HS-27A (cell line): ENCODE measurements around the gene NRG3.

Experiments used
- DNase-seq: peaks from one replicate; pipeline ENCODE4 v3.0.0-alpha.2; 2012; ENCODE audit warnings: low read depth, missing footprints

The NRG3 gene

DNA sequence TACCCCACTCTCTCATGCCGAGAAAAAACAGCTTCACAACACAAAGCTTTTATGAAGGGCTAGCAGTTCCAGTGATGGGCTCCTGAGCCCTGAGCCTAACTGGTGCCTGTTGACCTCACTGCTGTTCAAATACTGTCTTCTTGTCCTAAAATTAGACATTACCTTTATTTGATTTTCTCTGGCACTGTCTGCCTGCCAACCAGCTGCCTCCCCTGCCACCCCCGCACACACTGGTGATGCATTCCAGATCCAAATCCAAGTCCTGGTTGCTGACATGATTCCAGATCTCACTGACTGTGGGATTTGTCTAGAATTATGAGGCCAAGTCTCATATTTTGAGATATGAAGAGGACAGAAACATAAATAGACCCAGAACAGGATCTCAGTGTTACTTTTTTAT, 816.2 kb downstream of the NRG3 start:
- DNase-seq, result no peak

DNA sequence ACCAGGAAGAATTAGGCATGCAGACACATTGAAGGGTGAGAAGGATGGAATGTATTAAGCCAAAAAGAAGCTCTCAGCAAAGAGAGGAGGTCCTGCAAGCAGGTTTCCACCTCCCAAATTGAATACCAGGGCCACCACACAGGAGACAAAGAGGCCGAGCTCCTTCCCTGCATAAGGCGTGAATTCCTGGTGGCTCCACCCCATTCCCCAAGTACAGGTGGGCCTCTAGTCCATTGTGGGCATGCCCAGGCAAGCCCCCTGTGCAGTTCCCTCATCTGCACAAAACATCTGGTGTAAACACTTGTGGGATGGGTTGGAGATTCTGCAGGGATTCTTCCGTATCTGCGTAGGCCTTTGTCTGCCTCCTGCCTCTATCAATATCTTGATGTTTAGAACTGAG, 817.5 kb downstream of the NRG3 start:
- no peak for DNase-seq

DNA sequence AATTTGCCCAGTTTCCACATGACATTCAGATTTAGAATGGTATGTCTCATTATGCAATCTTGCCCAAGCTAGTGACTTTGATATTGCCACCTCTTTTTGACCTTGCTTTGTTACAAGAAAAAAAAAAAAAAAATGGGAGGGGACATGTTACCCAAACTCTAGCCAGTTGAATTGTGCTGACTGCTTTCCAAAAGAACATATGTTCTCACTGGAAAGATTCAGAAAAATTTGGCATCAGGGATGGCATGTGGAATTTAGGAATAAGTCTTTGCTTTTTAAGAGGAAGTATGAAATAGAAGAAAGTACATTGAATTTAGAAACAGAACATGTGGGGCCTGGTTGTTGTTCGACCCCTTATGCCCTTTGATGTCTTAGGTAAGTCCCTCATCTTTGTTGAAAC, 846.8 kb downstream of the NRG3 start:
- DNase-seq, result no peak

DNA sequence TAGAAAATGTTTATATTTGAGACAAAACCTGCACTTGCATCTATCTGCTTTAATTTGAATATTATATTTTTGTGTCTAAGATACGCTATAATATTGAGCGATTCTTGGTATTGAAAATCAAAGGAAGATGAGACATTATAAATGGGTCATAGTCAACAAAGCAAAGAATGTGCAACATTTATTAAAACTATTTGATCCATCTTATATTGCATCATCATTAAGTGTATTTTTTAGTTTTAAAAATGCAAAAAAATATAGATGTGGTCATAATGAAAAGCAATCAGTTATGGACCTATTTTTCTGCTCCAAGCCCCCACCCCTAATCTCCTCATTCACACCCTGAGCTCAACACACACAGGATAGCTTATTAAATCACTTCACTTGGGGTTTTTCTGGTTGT, 847.3 kb downstream of the NRG3 start:
- DNase-seq, result no peak

GRCh38 chr10:82736305-82736704, 861.3 kb downstream of the NRG3 start:
- no peak for DNase-seq

- DNase-seq, result no peak
Observed at GRCh38 chr10:82737549-82737948, 862.6 kb downstream of the NRG3 start.

GRCh38 chr10:82738592-82738991, 863.6 kb downstream of the NRG3 start:
- no peak for DNase-seq

DNA sequence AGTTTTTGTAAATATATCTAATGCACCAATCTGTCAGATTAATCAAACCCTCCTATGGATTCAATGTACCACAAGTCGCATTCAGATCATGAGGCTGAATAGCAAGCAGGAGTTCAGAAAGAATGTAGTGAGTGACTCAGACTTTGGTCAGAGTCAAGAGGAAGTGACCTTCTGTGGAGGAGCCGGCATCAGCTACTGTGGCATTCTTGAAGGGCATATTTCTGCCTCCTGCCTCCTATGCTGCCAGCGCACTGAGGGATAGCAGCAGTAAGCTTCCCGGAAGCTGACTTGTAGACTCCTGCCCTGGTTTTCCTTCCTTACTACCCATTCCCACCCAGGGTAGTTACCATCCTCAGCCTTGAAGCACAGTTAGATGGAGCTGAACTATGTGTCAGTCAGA, 867.5 kb downstream of the NRG3 start:
- no peak for DNase-seq

GRCh38 chr10:82742898-82743297, 867.9 kb downstream of the NRG3 start:
- DNase-seq, result no peak

DNA sequence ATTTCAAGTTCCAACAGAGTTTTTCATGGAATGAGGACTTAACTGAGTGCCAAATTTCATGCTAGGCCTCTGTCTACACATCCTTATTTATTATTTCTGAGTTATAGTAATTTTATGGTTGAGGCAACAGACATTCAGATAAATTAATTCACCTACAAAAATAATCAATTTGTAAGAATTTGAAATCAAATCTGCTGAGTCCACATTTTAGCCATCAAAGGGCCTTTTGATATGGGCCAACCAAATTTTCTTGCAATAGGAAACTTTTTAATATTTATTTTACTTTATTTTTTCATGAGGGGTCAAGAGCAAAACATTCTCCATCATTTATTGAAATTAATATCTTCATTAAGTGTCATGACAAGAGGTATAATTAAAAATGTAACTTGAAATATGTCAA, 875.5 kb downstream of the NRG3 start:
- DNase-seq, result no peak

GRCh38 chr10:82757397-82757796, 882.4 kb downstream of the NRG3 start:
- DNase-seq, result no peak

DNA sequence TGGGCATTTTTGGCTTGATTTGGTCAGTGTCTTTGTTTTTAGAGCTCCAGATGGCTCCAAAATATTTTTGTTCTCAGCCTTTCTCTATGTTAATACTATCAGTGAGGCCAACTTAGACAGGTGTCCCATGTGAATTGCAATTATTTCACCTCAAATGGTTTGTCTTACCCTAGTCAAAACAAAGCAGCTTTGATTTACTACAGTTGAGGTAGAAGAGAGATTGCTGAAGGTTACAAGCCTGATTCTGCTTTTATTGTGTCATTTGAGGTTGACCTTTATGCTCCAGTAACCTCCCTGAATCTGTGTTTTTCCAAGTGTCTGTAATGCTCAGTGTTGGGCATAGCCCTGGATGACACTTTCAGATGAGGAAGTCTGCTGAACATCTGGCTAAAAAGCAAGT, 882.9 kb downstream of the NRG3 start:
- no peak for DNase-seq

GRCh38 chr10:82759050-82759449, 884.1 kb downstream of the NRG3 start:
- DNase-seq, result no peak

- no peak for DNase-seq
Observed at GRCh38 chr10:82762641-82763040, 887.6 kb downstream of the NRG3 start.

DNA sequence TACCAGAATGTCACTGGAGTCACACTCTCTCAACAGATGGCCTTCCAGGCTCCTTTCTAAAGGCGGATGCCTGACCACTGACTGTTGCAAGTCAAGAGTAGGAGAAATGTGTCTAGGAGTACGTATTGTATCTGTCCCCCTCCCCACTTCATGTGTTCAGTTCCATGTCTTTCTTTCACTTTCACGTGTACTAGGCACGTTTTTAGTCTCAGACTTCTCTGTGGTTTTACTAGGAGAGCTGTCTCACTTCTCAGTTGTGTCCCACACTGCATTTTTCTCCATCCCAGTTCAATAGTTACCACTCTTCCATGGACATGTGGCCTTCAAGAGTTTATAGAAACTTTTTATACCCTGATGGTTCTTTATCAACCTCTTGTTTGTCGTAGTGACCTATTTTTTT, 893.0 kb downstream of the NRG3 start:
- no peak for DNase-seq

- no peak for DNase-seq
Observed at GRCh38 chr10:82778908-82779307, 903.9 kb downstream of the NRG3 start.

DNA sequence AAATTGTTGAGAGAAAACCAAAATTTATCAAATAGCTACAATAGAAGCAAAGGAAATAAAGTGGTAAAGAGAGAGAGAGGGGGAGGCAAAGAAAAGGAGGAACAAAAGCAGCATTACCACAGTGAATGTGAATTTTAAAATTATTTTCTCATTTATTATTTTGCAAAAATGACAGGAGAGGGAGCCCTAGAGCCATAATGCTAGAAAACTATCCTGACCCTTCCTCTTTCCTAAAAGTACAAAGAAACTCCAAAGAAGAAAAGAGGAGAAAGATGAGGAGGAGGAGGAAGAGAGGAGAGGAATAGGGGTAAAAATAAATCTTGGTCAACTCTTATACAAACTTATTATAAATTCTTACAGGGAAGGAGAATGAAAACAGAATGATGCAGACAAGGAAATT, 921.5 kb downstream of the NRG3 start:
- no peak for DNase-seq

DNA sequence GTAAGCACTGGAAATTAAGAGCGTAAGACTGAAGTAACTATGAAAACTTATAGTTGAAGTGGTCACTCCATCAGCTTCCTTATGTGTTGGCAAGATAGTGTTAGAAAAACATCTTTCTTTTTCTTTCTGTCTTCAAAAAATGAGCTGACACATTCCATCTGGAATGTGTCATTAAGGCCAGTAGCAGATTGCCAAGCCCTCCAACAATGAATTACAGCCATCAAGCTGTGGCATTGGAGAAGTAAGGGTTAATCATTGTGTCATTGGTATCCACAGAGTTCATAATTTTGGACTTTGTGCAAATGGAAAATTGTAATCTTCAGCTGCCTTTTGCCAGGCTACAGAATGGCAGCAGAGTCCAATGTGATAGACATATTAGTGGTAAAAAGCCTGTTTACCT, 926.3 kb downstream of the NRG3 start:
- DNase-seq, result no peak

DNA sequence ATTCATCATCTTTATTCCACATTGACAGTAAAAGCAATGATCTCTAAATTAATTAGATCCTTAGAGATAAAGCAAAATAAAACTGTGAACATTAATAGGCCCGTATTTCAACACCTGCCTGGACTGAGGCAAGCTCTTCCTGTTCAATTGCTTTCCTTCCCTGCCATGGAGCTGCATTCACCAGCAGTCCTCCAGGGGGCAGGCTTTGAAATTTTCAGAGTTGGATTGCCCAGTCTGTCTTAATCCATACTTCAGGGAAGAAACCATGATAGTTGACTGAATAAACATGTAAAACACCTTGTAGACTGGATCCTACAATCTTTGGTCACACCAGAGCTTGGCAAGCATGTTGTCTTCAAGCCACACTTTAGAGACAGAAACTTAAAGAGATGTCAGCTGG, 936.6 kb downstream of the NRG3 start:
- DNase-seq, result no peak

GRCh38 chr10:82813856-82814255, 938.9 kb downstream of the NRG3 start:
- no peak for DNase-seq

GRCh38 chr10:82814635-82815034, 939.6 kb downstream of the NRG3 start:
- DNase-seq, result no peak

GRCh38 chr10:82815680-82816079, 940.7 kb downstream of the NRG3 start:
- no peak for DNase-seq

- DNase-seq, result no peak
Observed at GRCh38 chr10:82817676-82818422, 942.9 kb downstream of the NRG3 start.

GRCh38 chr10:82821043-82821442, 946.0 kb downstream of the NRG3 start:
- no peak for DNase-seq

DNA sequence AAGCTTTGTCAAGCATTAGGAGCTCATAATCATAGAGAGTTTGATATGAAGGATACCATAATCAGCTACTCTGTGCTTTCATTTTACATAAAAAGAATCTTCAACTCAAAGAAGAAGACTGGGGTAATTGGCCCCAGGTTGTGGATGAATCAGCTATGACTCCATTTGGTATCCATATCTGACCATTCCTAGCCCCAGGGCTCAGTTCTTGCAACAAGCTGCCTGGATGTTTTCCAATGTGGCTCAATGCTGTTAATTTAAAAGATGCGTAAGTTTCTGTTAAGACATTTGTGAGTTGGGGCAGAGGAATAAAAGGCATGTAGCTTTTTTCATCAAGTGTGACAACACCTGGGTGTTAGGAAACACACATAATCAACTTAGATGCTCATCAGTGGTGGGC, 951.1 kb downstream of the NRG3 start:
- no peak for DNase-seq
